K562 (cell line): ENCODE data around the gene R3HDM2. TPM values are rescaled to one million over a fixed set of nuclear protein-coding genes. Genes with fewer than 3 reads are reported as not detected.

Source experiments
- ATAC-seq: fragments of 200-7000 bp; cut with Tn5 transposase; 3 replicates; pipeline ENCODE4 v1.9.1; 2020; ENCODE audit warnings: moderate library complexity
- BruUV-seq: library from RNA; stranded (reverse); fragments of 400-500 nt; replicated peaks from 2 replicates; lab custom pipeline; 2021; lab: Mats Ljungman, UMichigan
- CTCF ChIA-PET: fragments of 300-600 bp; formaldehyde crosslinking; extraction: SDS; loops from one replicate; lab custom pipeline; 2021; ENCODE audit warnings: low intra/inter-chr PET ratio; lab: Yijun Ruan, JAX
- POLR2A ChIA-PET: fragments of 300-600, 350-650 bp; sonication (Branson Sonifier 250); formaldehyde crosslinking; extraction: SDS; loops from one replicate; lab custom pipeline; 2021; ENCODE audit warnings: antibody characterized with exemption, inconsistent platforms; lab: Yijun Ruan, JAX
- DNase-seq, 4 experiments: peaks; one replicate each; pipeline versions ENCODE4 v3.0.0 to v3.0.0-alpha.2; 2011 to 2018; ENCODE audit warnings: low spot score in 3 of 4, mixed read lengths in 3 of 4; ENCODE audit errors: extremely low read depth in 1 of 4
- FAIRE-seq: peaks from 2 replicates; lab custom pipeline; 2011; peaks lifted over from hg19 to GRCh38; lab: Jason Lieb, UNC
- H2AFZ ChIP-seq: 2 replicates; pipeline ENCODE4 v1.6.0; 2011; ENCODE audit warnings: low read depth, low read length, control low read depth, inconsistent platforms
- H3K27ac ChIP-seq: fragments of 200-600 bp; 3 replicates; pipeline ENCODE4 v1.8.0; 2011; ENCODE audit warnings: low read depth, mild to moderate bottlenecking, control low read depth, inconsistent platforms, low read length, moderate library complexity, mixed read lengths; ENCODE audit errors: extremely low read depth
- H3K27me3 ChIP-seq, 2 experiments: fragments of 300-600 bp in 1 of 2; 2 replicates in 1 of 2; 3 replicates in 1 of 2; pipeline versions ENCODE4 v1.6.0 to v1.8.0; 2011; ENCODE audit warnings: inconsistent platforms in 2 of 2, low read length in 2 of 2, mild to moderate bottlenecking in 1 of 2, mixed read lengths in 1 of 2, moderate library complexity in 1 of 2; ENCODE audit not compliant: control insufficient read depth in 2 of 2, insufficient read depth in 2 of 2
- H3K36me3 ChIP-seq: fragments of 300-600 bp; 3 replicates; pipeline ENCODE4 v1.8.0; 2011; ENCODE audit warnings: mild to moderate bottlenecking, low read length, inconsistent platforms; ENCODE audit not compliant: control insufficient read depth, insufficient read depth
- H3K4me1 ChIP-seq, 2 experiments: fragments of 200-600 bp in 1 of 2; replicated peaks in 1 of 2; 2 replicates in 1 of 2; 3 replicates in 1 of 2; pipeline versions ENCODE4 v1.5.1 to v1.8.0; 2011; ENCODE audit warnings: inconsistent platforms in 2 of 2, low read length in 2 of 2, mild to moderate bottlenecking in 1 of 2, mixed read lengths in 1 of 2, moderate library complexity in 1 of 2; ENCODE audit not compliant: control insufficient read depth in 2 of 2, insufficient read depth in 2 of 2
- H3K4me2 ChIP-seq: 2 replicates; pipeline ENCODE4 v1.6.1; 2011; ENCODE audit warnings: low read length, control low read depth, inconsistent platforms, mixed read lengths; ENCODE audit not compliant: insufficient read depth
- H3K4me3 ChIP-seq: fragments of 200-600 bp; sonication (generic), shearing (Covaris generic); 2 replicates; pipeline ENCODE4 v1.5.1; 2016; ENCODE audit warnings: control low read depth, inconsistent platforms
- H3K79me2 ChIP-seq: fragments of 200-600 bp; 3 replicates; pipeline ENCODE4 v1.8.0; 2011; ENCODE audit warnings: low read length, inconsistent platforms; ENCODE audit not compliant: control insufficient read depth, insufficient read depth
- H3K9ac ChIP-seq, 2 experiments: 2 replicates each; pipeline versions ENCODE4 v1.6.0 to v1.6.1; 2011; ENCODE audit warnings: low read depth in 2 of 2, low read length in 2 of 2, control low read depth in 1 of 2, inconsistent platforms in 1 of 2, mild to moderate bottlenecking in 1 of 2, mixed read lengths in 1 of 2; ENCODE audit not compliant: insufficient read depth in 1 of 2
- H3K9me1 ChIP-seq: one replicate; pipeline ENCODE4 v1.6.0; 2011; ENCODE audit warnings: inconsistent platforms, mild to moderate bottlenecking, low read length, moderate library complexity; ENCODE audit not compliant: control insufficient read depth, insufficient read depth
- H3K9me3 ChIP-seq: replicated peaks from 2 replicates; pipeline ENCODE4 v1.5.1; 2011; ENCODE audit warnings: low read depth, low read length, inconsistent platforms; ENCODE audit not compliant: control insufficient read depth, insufficient read depth
- H4K20me1 ChIP-seq: replicated peaks from 2 replicates; pipeline ENCODE4 v1.6.1; 2011; ENCODE audit warnings: low read length, inconsistent platforms, mixed read lengths; ENCODE audit not compliant: control insufficient read depth, insufficient read depth
- ARID4B ChIP-seq: sonication (generic); formaldehyde crosslinking; IDR thresholded peaks from 2 replicates; pipeline ENCODE4 v1.8.0; 2022; ENCODE audit warnings: mild to moderate bottlenecking, missing genetic modification reagents
- POLR3A ChIP-seq: IDR thresholded peaks from 2 replicates; pipeline ENCODE4 v1.6.1; 2011; ENCODE audit warnings: borderline replicate concordance, mild to moderate bottlenecking, moderate library complexity; ENCODE audit not compliant: insufficient read length, insufficient read depth; ENCODE audit errors: extremely low read depth
- SAFB ChIP-seq: fragments of 200-400 bp; formaldehyde crosslinking; IDR thresholded peaks from 2 replicates; pipeline ENCODE4 v1.6.1; 2017; ENCODE audit warnings: low read depth, low read length, borderline replicate concordance
- THRA ChIP-seq: fragments of 450-650 bp; IDR thresholded peaks from 2 replicates; pipeline ENCODE4 v1.6.1; 2017; ENCODE audit warnings: mild to moderate bottlenecking, moderate library complexity
- TOE1 ChIP-seq, 2 experiments: fragments of 450-650 bp in 1 of 2; sonication (generic) in 1 of 2; formaldehyde crosslinking in 1 of 2; IDR thresholded peaks; 2 replicates each; pipeline versions ENCODE4 v1.7.1 to v1.8.0; 2016 to 2022; ENCODE audit warnings: borderline replicate concordance in 2 of 2, mild to moderate bottlenecking in 2 of 2, antibody characterized with exemption in 1 of 2, inconsistent platforms in 1 of 2, low read depth in 1 of 2, missing genetic modification reagents in 1 of 2, moderate library complexity in 1 of 2
- ZBTB11 ChIP-seq, 3 experiments: fragments of 200-800 bp in 1 of 3; fragments of 250-450 bp in 1 of 3; fragments of 450-650 bp in 1 of 3; sonication (Bioruptor Pico) in 1 of 3; sonication (Bioruptor generic) in 1 of 3; formaldehyde crosslinking in 1 of 3; IDR thresholded peaks; 2 replicates each; pipeline versions ENCODE4 v1.6.1 to v1.8.0; 2016 to 2022; ENCODE audit warnings: mild to moderate bottlenecking in 2 of 3, missing genetic modification characterization in 2 of 3, missing compliant biosample characterization in 1 of 3, moderate library complexity in 1 of 3
- ZBTB17 ChIP-seq: fragments of 450-650 bp; formaldehyde crosslinking; IDR thresholded peaks from 2 replicates; pipeline ENCODE4 v1.4.0; 2020; ENCODE audit warnings: mild to moderate bottlenecking
- WGBS: fragments of 100-300 bp; shearing (Covaris generic); methylation state at CpG from one replicate; pipeline ENCODE4 v1.1.6; 2016; ENCODE audit warnings: low coverage, mixed read lengths; ENCODE audit not compliant: insufficient coverage; ENCODE audit errors: missing lambda C conversion rate; 5-methylcytosine and 5-hydroxymethylcytosine counted together
- in situ Hi-C: fragments of 300-500 bp; cut with MboI; formaldehyde crosslinking; loops from 4 replicates; pipeline ENCODE4 v1.15.0; 2018; ENCODE audit warnings: inconsistent platforms, mixed read lengths
- intact Hi-C: fragments of 100-400 bp; cut with micrococcal nuclease; formaldehyde crosslinking; loops from 2 replicates; pipeline ENCODE4 v1.14.2; 2022
- polyA plus RNA-seq, 8 experiments: library from polyadenylated mRNA; depleted of rRNA in 4 of 8; stranded (reverse) in 5 of 8; unstranded in 3 of 8; fragments of >200 nt; fragmentation: Nextera tagmentation in 2 of 8; fragmentation: Illumina TruSeq in 1 of 8; extraction: Ambion mirVana in 2 of 8; extraction: Trizol in 1 of 8; gene quantifications; 2 replicates each; pipeline versions ENCODE4 v1.2.1 to v1.2.3, GENCODE V29; 2011 to 2014; ENCODE audit warnings: inconsistent platforms in 1 of 8, missing spikeins in 1 of 8
- total RNA-seq, 7 experiments: library from RNA; depleted of rRNA in 6 of 7; stranded (reverse); fragments of >200 nt in 6 of 7; fragmentation: Illumina TruSeq in 2 of 7; extraction: Trizol in 2 of 7; gene quantifications; 2 replicates each; pipeline versions ENCODE4 v1.2.1 to v1.2.3, GENCODE V29; 2011 to 2021; ENCODE audit warnings: low replicate concordance in 1 of 7

Gene R3HDM2
- total and polyA plus RNA-seq, 9 of the 15 experiments (the other 6 are each of a cell fraction or from before 2014, with no cell fraction given), result 3.3 to 18.8 (median 9.0) TPM

- ATAC-seq (no peak), FAIRE-seq (no peak), DNase-seq (no peak)
- intact Hi-C loops, result no loop called here
- ChIA-PET CTCF (no interaction called here), POLR2A (interaction anchor here (1.3 kb wide), 1 partner anchor 40 kb away, joined by 3 read pairs; the partner anchor contains the start of gene INHBE)
- Histone ChIP-seq H3K4me3 (no peak overlapping the region), H3K79me2 (peaks cover 11% of the 10 kb centered on the region; the same call in 2 of the 3 replicates), H2AFZ (no peak overlapping the region), H3K9me1 (no peaks in the 10 kb centered on the region), H3K9ac (no peak overlapping the region), H3K4me1 (peaks cover 14 to 18% of the 10 kb centered on the region in 2 experiments), H3K9me3 (no peaks in the 10 kb centered on the region), H3K36me3 (no peaks in the 10 kb centered on the region; the same call in 2 of the 3 replicates), H3K4me2 (no peak overlapping the region), H3K27me3 (no peaks in the 10 kb centered on the region), H3K27ac (no peak overlapping the region), H4K20me1 (no peaks in the 10 kb centered on the region)
- 92% methylated on average over 2 of the region's 2 CpGs for WGBS
- TF ChIP-seq TOE1 (IDR thresholded peaks at IDR 0.05; ENCODE audit: borderline replicate concordance) (no peak), TOE1 (CRISPR knock-in tag; IDR thresholded peaks at IDR 0.05; ENCODE audit: borderline replicate concordance, low read depth) (no peak), ZBTB17 (no peak), ZBTB11 (CRISPR knock-in tag; IDR thresholded peaks at IDR 0.05) (no peak), SAFB (no peak), THRA (no peak), POLR3A (no peak), ARID4B (CRISPR knock-in tag) (no peak)
- in situ Hi-C loops, result no loop called here
- no TSS peak for BruUV-seq
Observed at GRCh38 chr12:57415088-57415487, 15.8 kb downstream of the R3HDM2 start.
